HL-60 (cell line): ENCODE measurements around the gene GID8.
A peak's percentile ranks its signal among the peaks of the same experiment; 100 is the strongest.
"Not testable (repeated sequence)": the region's sequence is repeated elsewhere in the genome, so short reads cannot be mapped to it uniquely, and the experiment has no call there.

ENCODE experiments used
- DNase-seq, 2 experiments: peaks; one replicate each; pipeline ENCODE4 v3.0.0-alpha.2; 2010 to 2020; ENCODE audit warnings: low read depth in 1 of 2, low spot score in 1 of 2
- H3K27ac ChIP-seq: fragments of 250-450 bp; sonication (Bioruptor Pico); replicated peaks from 2 replicates; pipeline ENCODE4 v1.5.1; 2020; ENCODE audit warnings: mild to moderate bottlenecking, moderate library complexity
- H3K27me3 ChIP-seq: fragments of 250-450 bp; sonication (Bioruptor Pico); 2 replicates; pipeline ENCODE4 v1.5.1; 2021; ENCODE audit warnings: mild to moderate bottlenecking, moderate library complexity; ENCODE audit not compliant: insufficient read depth, poor library complexity, severe bottlenecking
- H3K4me3 ChIP-seq: replicated peaks from 2 replicates; pipeline ENCODE4 v1.5.1; 2011; ENCODE audit warnings: mild to moderate bottlenecking, control low read depth, low read length; ENCODE audit not compliant: insufficient read depth
- GABPA ChIP-seq: IDR thresholded peaks from 2 replicates; pipeline ENCODE4 v1.6.1; 2012; ENCODE audit warnings: low read depth
- POLR2AphosphoS5 ChIP-seq: IDR thresholded peaks from 2 replicates; pipeline ENCODE4 v1.6.1; 2012; ENCODE audit warnings: low read depth
- REST ChIP-seq: IDR thresholded peaks from 2 replicates; pipeline ENCODE4 v1.6.1; 2012; ENCODE audit warnings: low read depth; ENCODE audit not compliant: insufficient replicate concordance
- SPI1 ChIP-seq: IDR thresholded peaks from 2 replicates; pipeline ENCODE4 v1.6.1; 2012; ENCODE audit warnings: low read depth, mild to moderate bottlenecking, borderline replicate concordance
- TF ChIP-seq, protein P1 (sequence below): IDR thresholded peaks from one replicate; pipeline ENCODE4 v1.5.1; 2011; ENCODE audit warnings: low read length, control low read depth, inconsistent platforms; ENCODE audit not compliant: insufficient read depth

The GID8 gene

GRCh38 chr20:62918831-62919230, 19.1 kb upstream of the GID8 start:
- TF ChIP-seq POLR2AphosphoS5 (no peak), REST (no peak), SPI1 (no peak), GABPA (no peak)
- TF ChIP-seq, protein P1, sequence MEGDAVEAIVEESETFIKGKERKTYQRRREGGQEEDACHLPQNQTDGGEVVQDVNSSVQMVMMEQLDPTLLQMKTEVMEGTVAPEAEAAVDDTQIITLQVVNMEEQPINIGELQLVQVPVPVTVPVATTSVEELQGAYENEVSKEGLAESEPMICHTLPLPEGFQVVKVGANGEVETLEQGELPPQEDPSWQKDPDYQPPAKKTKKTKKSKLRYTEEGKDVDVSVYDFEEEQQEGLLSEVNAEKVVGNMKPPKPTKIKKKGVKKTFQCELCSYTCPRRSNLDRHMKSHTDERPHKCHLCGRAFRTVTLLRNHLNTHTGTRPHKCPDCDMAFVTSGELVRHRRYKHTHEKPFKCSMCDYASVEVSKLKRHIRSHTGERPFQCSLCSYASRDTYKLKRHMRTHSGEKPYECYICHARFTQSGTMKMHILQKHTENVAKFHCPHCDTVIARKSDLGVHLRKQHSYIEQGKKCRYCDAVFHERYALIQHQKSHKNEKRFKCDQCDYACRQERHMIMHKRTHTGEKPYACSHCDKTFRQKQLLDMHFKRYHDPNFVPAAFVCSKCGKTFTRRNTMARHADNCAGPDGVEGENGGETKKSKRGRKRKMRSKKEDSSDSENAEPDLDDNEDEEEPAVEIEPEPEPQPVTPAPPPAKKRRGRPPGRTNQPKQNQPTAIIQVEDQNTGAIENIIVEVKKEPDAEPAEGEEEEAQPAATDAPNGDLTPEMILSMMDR, result no peak
- DNase-seq, result no peak
- Histone ChIP-seq H3K4me3 (no peak overlapping the region), H3K27ac (no peak overlapping the region), H3K27me3 (no peaks in the 10 kb centered on the region)

DNA sequence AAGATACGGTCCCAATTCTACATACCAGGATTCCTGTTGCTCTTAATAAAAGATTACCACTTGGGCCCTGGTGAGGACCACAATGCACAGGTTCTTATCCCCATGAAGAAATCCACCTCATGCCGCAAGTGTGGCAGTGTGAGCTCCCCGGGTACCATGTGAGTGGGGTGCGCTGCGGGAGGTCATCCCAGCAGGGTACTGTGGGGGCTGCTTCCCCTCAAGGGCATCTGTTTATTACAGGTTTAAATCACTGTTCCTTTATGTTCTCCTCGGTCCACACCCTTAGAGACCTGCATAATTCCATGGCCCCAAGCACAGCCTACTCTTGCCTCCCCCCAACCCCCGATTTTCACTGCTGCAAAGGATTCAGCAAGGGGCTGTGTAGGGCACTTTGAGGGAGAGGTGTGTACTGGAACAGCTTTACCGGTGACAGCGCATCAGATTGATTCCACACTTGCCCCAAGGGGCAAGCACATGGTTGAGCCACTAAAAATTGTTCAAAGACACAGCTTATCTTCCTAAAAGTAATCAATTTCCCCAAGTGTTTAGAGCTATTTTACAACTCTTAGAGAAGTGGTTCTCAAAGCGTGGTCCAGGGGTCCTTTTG, 17.8 kb upstream of the GID8 start:
- Histone ChIP-seq H3K27ac (no peak overlapping the region), H3K4me3 (no peak overlapping the region), H3K27me3 (no peaks in the 10 kb centered on the region)
- no peak for DNase-seq
- TF ChIP-seq GABPA (no peak), POLR2AphosphoS5 (no peak), REST (no peak), SPI1 (no peak)
- TF ChIP-seq, protein P1, result no peak

GRCh38 chr20:62921119-62921687, 16.7 kb upstream of the GID8 start:
- Histone ChIP-seq H3K4me3 (no peak overlapping the region), H3K27me3 (no peaks in the 10 kb centered on the region), H3K27ac (no peak overlapping the region)
- TF ChIP-seq POLR2AphosphoS5, result no peak
- TF ChIP-seq, protein P1, result peak; percentile 63
- TF ChIP-seq GABPA, result no peak
- peak in 1 of 2 experiments; percentile 72 for DNase-seq

- H3K27ac ChIP-seq, result no peak overlapping the region
- DNase-seq, result no peak
- H3K27me3 ChIP-seq, result no peaks in the 10 kb centered on the region
- no peak overlapping the region for H3K4me3 ChIP-seq
- TF ChIP-seq SPI1, result no peak
These were observed 15.5 kb upstream of the GID8 start for GRCh38 chr20:62922451-62922921.

GRCh38 chr20:62923059-62923668, 14.8 kb upstream of the GID8 start:
- not testable (repeated sequence) for H3K27me3 ChIP-seq, H3K4me3 ChIP-seq, DNase-seq, H3K27ac ChIP-seq
